Colonic mucosa (tissue), 4 donors: Measurements from ENCODE around the gene ADM2. TPM values are rescaled to one million over a fixed set of nuclear protein-coding genes. Genes with fewer than 3 reads are reported as not detected.
A peak's percentile ranks its signal among the peaks of the same experiment; 100 is the strongest.
"Not testable (repeated sequence)": the region's sequence is repeated elsewhere in the genome, so short reads cannot be mapped to it uniquely, and the experiment has no call there.

ENCODE experiments used
- DNase-seq: peaks from one replicate; pipeline ENCODE4 v3.0.0-alpha.2; 2020
- H3K27ac ChIP-seq: fragments of 200-600 bp; one replicate; pipeline ENCODE4 v1.8.0; 2021
- H3K27me3 ChIP-seq: fragments of 200-600 bp; one replicate; pipeline ENCODE4 v1.8.0; 2021
- H3K36me3 ChIP-seq: fragments of 200-600 bp; one replicate; pipeline ENCODE4 v1.8.0; 2021
- H3K4me1 ChIP-seq: fragments of 200-600 bp; one replicate; pipeline ENCODE4 v1.8.0; 2021; ENCODE audit warnings: mild to moderate bottlenecking
- H3K4me3 ChIP-seq: fragments of 200-600 bp; one replicate; pipeline ENCODE4 v1.8.0; 2021
- H3K9ac ChIP-seq, 2 donors: one replicate each; pipeline ENCODE4 v1.7.0; 2013; ENCODE audit warnings: control low read depth in 2 of 2, low read depth in 2 of 2, low read length in 2 of 2
- H3K9me3 ChIP-seq: fragments of 200-600 bp; one replicate; pipeline ENCODE4 v1.8.0; 2021
- CTCF ChIP-seq: fragments of 200-600 bp; IDR thresholded peaks from one replicate; pipeline ENCODE4 v1.8.0; 2022; ENCODE audit warnings: antibody characterized with exemption, mild to moderate bottlenecking
- intact Hi-C: fragments of 100-400 bp; cut with DNase I; formaldehyde crosslinking; loops from one replicate; pipeline ENCODE4 v1.14.1; 2022
- total RNA-seq, 2 donors: library from RNA; stranded (reverse); fragmentation: NEBNext Ultra II Directional in 1 of 2; extraction: Animal tissue kit (Norgen Biotek cat#: 25700) in 1 of 2; gene quantifications; one replicate each; pipeline ENCODE4 v1.2.1, GENCODE V29; 2021
- donor health status: healthy.
- donor health status: DM: no; HTN: no; CAD: no.
- donor health status: DM: no; HTN: no; CAD: no.

The ADM2 gene
- 1 to 10 TPM; 4.4 to 5.1 TPM for total RNA-seq

DNA sequence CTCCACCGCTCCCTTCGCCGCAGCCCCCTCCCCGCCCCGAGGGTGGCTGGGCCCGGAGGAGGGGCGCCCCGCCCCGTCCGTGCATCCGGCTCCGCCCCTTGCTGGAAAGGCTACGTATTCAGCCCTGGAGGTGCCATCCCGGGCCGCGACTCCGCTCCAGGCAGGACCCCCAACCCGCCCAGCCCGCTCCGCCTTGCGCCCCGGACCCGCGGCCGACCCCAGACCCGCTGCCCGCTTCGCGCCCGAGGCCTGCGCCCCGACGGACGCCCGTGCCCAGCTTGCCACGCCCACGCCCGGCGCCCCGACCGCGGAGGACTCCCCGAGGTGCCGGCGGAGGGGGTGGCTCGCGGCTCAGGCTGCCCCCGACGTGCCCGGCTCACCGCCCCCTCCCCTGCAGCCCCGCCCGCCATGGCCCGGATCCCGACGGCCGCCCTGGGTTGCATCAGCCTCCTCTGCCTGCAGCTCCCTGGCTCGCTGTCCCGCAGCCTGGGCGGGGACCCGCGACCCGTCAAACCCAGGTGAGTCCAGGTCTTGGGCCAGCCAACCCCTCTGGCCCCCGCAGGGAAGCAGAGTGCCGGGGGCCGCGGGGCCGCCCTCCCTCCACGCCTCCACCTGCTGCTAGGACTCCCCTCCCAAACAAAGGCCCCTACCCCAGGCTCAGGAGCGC is at the start of gene ADM2:
ADM2 (plus strand) TSS at position 104 of the 667 bp plus-strand sequence; CDS start at position 409, 305 bp downstream.
- Histone ChIP-seq H3K27ac (no peak within 1 kb of the TSS), H3K36me3 (no peaks in the 10 kb centered on the region), H3K4me3 (peak within 1 kb of the TSS; percentile 52), H3K9ac (peak within 1 kb of the TSS; percentile 51 to 78), H3K9me3 (no peaks in the 10 kb centered on the region), H3K27me3 (peaks cover 27% of the 10 kb centered on the region), H3K4me1 (peaks cover 15% of the 10 kb centered on the region)
- DNase-seq: peak; percentile 67
- intact Hi-C loops: no loop called here
- TF ChIP-seq CTCF: no peak

DNA sequence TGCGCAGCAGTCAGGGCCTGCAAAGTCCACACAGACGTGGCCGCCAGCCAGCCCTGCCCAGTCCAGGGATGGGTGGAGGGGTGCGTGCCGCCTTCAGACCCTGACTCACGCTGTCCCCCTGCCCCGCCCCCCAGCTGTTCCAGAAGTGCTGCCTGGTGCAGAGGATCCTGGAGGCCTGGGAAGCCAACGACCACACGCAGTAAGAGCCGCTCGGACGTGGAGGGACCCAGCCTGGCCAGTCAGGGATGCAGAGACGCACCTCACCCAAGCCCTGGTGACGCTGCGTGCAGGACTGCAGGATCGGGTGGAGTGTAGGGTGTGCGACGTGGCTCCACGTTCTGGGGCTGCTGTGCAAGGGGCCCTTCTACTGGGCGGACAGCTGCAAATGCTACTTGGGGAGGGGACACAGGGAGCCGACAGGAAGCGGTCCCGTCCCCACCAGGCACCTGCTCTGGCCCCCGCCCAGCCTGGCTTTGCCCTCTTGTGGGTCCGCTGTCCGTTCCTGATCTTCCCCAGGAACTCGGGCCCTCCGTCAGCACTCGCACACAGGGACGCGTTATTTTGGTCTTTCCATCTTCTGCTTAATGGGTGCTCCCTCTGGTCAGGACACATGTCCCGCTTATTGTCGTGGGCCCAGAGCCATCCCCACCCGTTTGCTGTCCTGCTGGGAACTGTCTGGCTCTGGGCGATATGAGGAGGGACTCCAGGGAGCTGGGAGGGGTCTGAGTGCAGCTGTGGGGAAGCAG is 49.0 kb upstream of the ADM2 start:
- Histone ChIP-seq H3K4me1 (no peaks in the 10 kb centered on the region), H3K27ac (no peak overlapping the region), H3K36me3 (peaks cover 22% of the 10 kb centered on the region), H3K27me3 (no peaks in the 10 kb centered on the region), H3K9me3 (no peaks in the 10 kb centered on the region), H3K9ac (no peak overlapping the region), H3K4me3 (no peak overlapping the region)
- intact Hi-C loops: no loop called here
- no peak for TF ChIP-seq CTCF
- DNase-seq: no peak

GRCh38 chr22:50432877-50433510 is 48.3 kb upstream of the ADM2 start:
- H3K27me3 ChIP-seq, intact Hi-C loops, H3K4me3 ChIP-seq, H3K9ac ChIP-seq, DNase-seq, H3K9me3 ChIP-seq, H3K4me1 ChIP-seq, H3K27ac ChIP-seq: not testable (repeated sequence)
- H3K36me3 ChIP-seq: peaks cover 19% of the 10 kb centered on the region

GRCh38 chr22:50434849-50435248 is 46.5 kb upstream of the ADM2 start:
- no peak for DNase-seq
- Histone ChIP-seq H3K4me3 (no peak overlapping the region), H3K36me3 (peaks cover 9% of the 10 kb centered on the region), H3K9me3 (no peaks in the 10 kb centered on the region), H3K9ac (no peak overlapping the region), H3K27ac (no peak overlapping the region), H3K4me1 (no peaks in the 10 kb centered on the region), H3K27me3 (no peaks in the 10 kb centered on the region)
- intact Hi-C loops: no loop called here
- TF ChIP-seq CTCF: no peak

- intact Hi-C loops: no loop called here
- Histone ChIP-seq H3K36me3 (peaks cover 9% of the 10 kb centered on the region), H3K9ac (no peak overlapping the region), H3K9me3 (no peaks in the 10 kb centered on the region), H3K4me3 (no peak overlapping the region), H3K27ac (no peak overlapping the region), H3K4me1 (no peaks in the 10 kb centered on the region), H3K27me3 (no peaks in the 10 kb centered on the region)
- no peak for TF ChIP-seq CTCF
- DNase-seq: no peak
Measured at GRCh38 chr22:50435291-50436014, 45.9 kb upstream of the ADM2 start.
